Measurements from ENCODE around the gene SLFN13.

- TF ChIP-seq POLR2A (IDR thresholded peaks at IDR 0.05) (no peak), CTCF (IDR thresholded peaks at IDR 0.05) (no peak)
Observed at GRCh38 chr17:35449371-35449931, 885 bp upstream of the SLFN13 start.

All from adrenal gland (tissue), 5 donors.